Measurements from ENCODE around the gene CCDC142. TPM values are rescaled to one million over a fixed set of nuclear protein-coding genes. Genes with fewer than 3 reads are reported as not detected.

CCDC142 gene
- polyA plus RNA-seq (4.7 to 6.7 TPM (median 5.8 TPM) in 3 replicates), polyA minus RNA-seq (15.5 to 16.9 TPM (median 16.4 TPM) in 3 replicates)
- 0.50 TPM for polyA plus RNA-seq (2011; ENCODE audit: low read depth)
- polyA plus RNA-seq (2011; cell fraction: cytosol; rRNA removed): 1.5 and 2.1 TPM in 2 replicates
- 21.2 and 21.8 TPM in 2 replicates for polyA plus RNA-seq (2011; cell fraction: nucleus; rRNA removed)
- polyA plus RNA-seq (2012; ENCODE audit: low replicate concordance): 2.6 and 4.7 TPM in 2 replicates
- polyA minus RNA-seq (2011; cell fraction: cytosol; rRNA and poly(A)+ RNA removed): 2.9 TPM
- 10.6 and 10.9 TPM in 2 replicates for polyA minus RNA-seq (2011; cell fraction: nucleus; rRNA and poly(A)+ RNA removed)

GRCh38 chr2:74482801-74483674 is at the start of gene CCDC142, which contains the start of gene TTC31:
TSS of gene CCDC142 (minus strand) at chr2:74482998. CDS start at chr2:74482837, 161 bp downstream.
TSS of gene TTC31 (plus strand) at chr2:74483081. CDS start at chr2:74483096, 15 bp downstream.
- Histone ChIP-seq H3K27me3 (ENCODE audit: control insufficient read depth, extremely low read depth, insufficient read depth, low read length) (no peaks in the 10 kb centered on the region), H3K36me3 (ENCODE audit: control insufficient read depth in 2 of 2, extremely low read depth in 1 of 2, insufficient read depth in 2 of 2, low read length in 2 of 2) (peaks cover 0 to 7% of the 10 kb centered on the region in 2 experiments), H3K4me2 (ENCODE audit: control insufficient read depth, extremely low read depth, insufficient read depth, low read depth, low read length) (peak within 1 kb of the TSS; percentile 84), H3K9ac (ENCODE audit: control insufficient read depth, extremely low read depth, insufficient read depth, low read length) (peak within 1 kb of the TSS; percentile 84), H3K79me2 (ENCODE audit: control insufficient read depth, insufficient read depth, low read length) (peaks cover 35% of the 10 kb centered on the region), H3K4me3 (ENCODE audit: control insufficient read depth in 2 of 3, extremely low read depth in 1 of 3, insufficient read depth in 2 of 3, low read depth in 1 of 3, low read length in 3 of 3) (peak within 1 kb of the TSS; percentile 92 to 97 (median 95)), H3K9me1 (ENCODE audit: control insufficient read depth, extremely low read depth, insufficient read depth, low read length) (no peaks in the 10 kb centered on the region), H4K20me1 (ENCODE audit: control insufficient read depth, extremely low read depth, insufficient read depth, low read length) (no peaks in the 10 kb centered on the region), H3K27ac (ENCODE audit: control insufficient read depth, insufficient read depth, low read length) (peak within 1 kb of the TSS; percentile 82), H3K4me1 (ENCODE audit: control insufficient read depth, extremely low read depth, insufficient read depth, low read length) (peaks cover 18% of the 10 kb centered on the region), H3K9me3 (ENCODE audit: control insufficient read depth, low read depth, low read length) (no peaks in the 10 kb centered on the region), H2AFZ (ENCODE audit: control insufficient read depth, low read length) (peak within 1 kb of the TSS; percentile 97)
- dilution Hi-C loops (cut with MboI; ENCODE audit: extremely low pct_ligation_motif_present, low sequenced_read_pairs): no loop called here
- FAIRE-seq (peak; percentile 76), DNase-seq (ENCODE audit: low read depth, low spot score) (no peak)
- TF ChIP-seq EZH2 (IDR thresholded peaks at IDR 0.05; ENCODE audit: low read length) (no peak), CTCF (optimal IDR thresholded peaks at IDR 0.05 in 1 of 3, IDR thresholded peaks at IDR 0.05 in 1 of 3, conservative IDR thresholded peaks at IDR 0.05 in 1 of 3; ENCODE audit: extremely low read depth in 1 of 3, insufficient read depth in 2 of 3, low read length in 3 of 3) (peak; percentile 89 to 92 (median 92))

GRCh38 chr2:74532222-74532621 is 49.4 kb upstream of the CCDC142 start:
- peaks cover 17 to 18% of the 10 kb centered on the region in 2 experiments for H3K36me3 ChIP-seq (ENCODE audit: control insufficient read depth in 2 of 2, extremely low read depth in 1 of 2, insufficient read depth in 2 of 2, low read length in 2 of 2)
- no peak overlapping the region for H2AFZ ChIP-seq (ENCODE audit: control insufficient read depth, low read length)
- no peak overlapping the region for H3K4me2 ChIP-seq (ENCODE audit: control insufficient read depth, extremely low read depth, insufficient read depth, low read depth, low read length)
- H3K27ac ChIP-seq (ENCODE audit: control insufficient read depth, insufficient read depth, low read length): no peak overlapping the region
- H3K79me2 ChIP-seq (ENCODE audit: control insufficient read depth, insufficient read depth, low read length): peaks cover 31% of the 10 kb centered on the region
- no peak overlapping the region for H3K9ac ChIP-seq (ENCODE audit: control insufficient read depth, extremely low read depth, insufficient read depth, low read length)
- no peaks in the 10 kb centered on the region for H3K27me3 ChIP-seq (ENCODE audit: control insufficient read depth, extremely low read depth, insufficient read depth, low read length)
- H3K4me3 ChIP-seq (ENCODE audit: control insufficient read depth in 2 of 3, extremely low read depth in 1 of 3, insufficient read depth in 2 of 3, low read depth in 1 of 3, low read length in 3 of 3): no peak overlapping the region
- dilution Hi-C loops (cut with MboI; ENCODE audit: extremely low pct_ligation_motif_present, low sequenced_read_pairs): no loop called here
- no peak for DNase-seq (ENCODE audit: low read depth, low spot score)
- no peak for FAIRE-seq
- no peaks in the 10 kb centered on the region for H3K9me3 ChIP-seq (ENCODE audit: control insufficient read depth, low read depth, low read length)
- H4K20me1 ChIP-seq (ENCODE audit: control insufficient read depth, extremely low read depth, insufficient read depth, low read length): no peaks in the 10 kb centered on the region
- no peaks in the 10 kb centered on the region for H3K9me1 ChIP-seq (ENCODE audit: control insufficient read depth, extremely low read depth, insufficient read depth, low read length)
- TF ChIP-seq EZH2 (IDR thresholded peaks at IDR 0.05; ENCODE audit: low read length) (no peak), CTCF (optimal IDR thresholded peaks at IDR 0.05 in 1 of 3, IDR thresholded peaks at IDR 0.05 in 1 of 3, conservative IDR thresholded peaks at IDR 0.05 in 1 of 3; ENCODE audit: extremely low read depth in 1 of 3, insufficient read depth in 2 of 3, low read length in 3 of 3) (peak in 2 of 3 experiments; percentile 22 to 46)
- H3K4me1 ChIP-seq (ENCODE audit: control insufficient read depth, extremely low read depth, insufficient read depth, low read length): peaks cover 25% of the 10 kb centered on the region

Data from keratinocyte (primary cell).